ENCODE results near the gene IGSF22.

The IGSF22 gene

GRCh38 chr11:18713646-18714442 is 12.1 kb downstream of the IGSF22 start:
- DNase-seq (ENCODE audit: low spot score) = no peak

- no peak for DNase-seq (ENCODE audit: low spot score)
Measured at GRCh38 chr11:18710545-18710944, 15.4 kb downstream of the IGSF22 start.

- DNase-seq (ENCODE audit: low spot score) = no peak
Measured at GRCh38 chr11:18709414-18709813, 16.6 kb downstream of the IGSF22 start.

- no peak for DNase-seq (ENCODE audit: low spot score)
Measured at GRCh38 chr11:18707811-18708340, 18.1 kb downstream of the IGSF22 start.

GRCh38 chr11:18706330-18707243 is 19.4 kb downstream of the IGSF22 start:
- peak; percentile 57 for DNase-seq (ENCODE audit: low spot score)

- DNase-seq (ENCODE audit: low spot score) = no peak
Measured at GRCh38 chr11:18705651-18706281, 20.2 kb downstream of the IGSF22 start.

GRCh38 chr11:18704698-18705097 is 21.3 kb downstream of the IGSF22 start:
- peak; percentile 13 for DNase-seq (ENCODE audit: low spot score)

- DNase-seq (ENCODE audit: low spot score) = no peak
Measured at GRCh38 chr11:18704045-18704645, 21.8 kb downstream of the IGSF22 start.

- DNase-seq (ENCODE audit: low spot score) = no peak
Measured at GRCh38 chr11:18703001-18703763, 22.8 kb downstream of the IGSF22 start.

- no peak for DNase-seq (ENCODE audit: low spot score)
Measured at GRCh38 chr11:18701614-18702216, 24.3 kb downstream of the IGSF22 start.

- DNase-seq (ENCODE audit: low spot score) = no peak
Measured at GRCh38 chr11:18700872-18701271, 25.1 kb downstream of the IGSF22 start.

- DNase-seq (ENCODE audit: low spot score) = no peak
Measured at GRCh38 chr11:18700375-18700774, 25.6 kb downstream of the IGSF22 start.

GRCh38 chr11:18699848-18700261 is 26.1 kb downstream of the IGSF22 start:
- no peak for DNase-seq (ENCODE audit: low spot score)

- DNase-seq (ENCODE audit: low spot score) = no peak
Measured at GRCh38 chr11:18699269-18699596, 26.8 kb downstream of the IGSF22 start.

GRCh38 chr11:18698341-18699268 is 27.4 kb downstream of the IGSF22 start, which contains the start of gene TMEM86A:
TSS of gene TMEM86A (plus strand) at chr11:18698779. CDS start at chr11:18698887, 108 bp downstream.
- peak; percentile 90 for DNase-seq (ENCODE audit: low spot score)

GRCh38 chr11:18697576-18697975 is 28.4 kb downstream of the IGSF22 start:
- DNase-seq (ENCODE audit: low spot score) = no peak

- DNase-seq (ENCODE audit: low spot score) = no peak
Measured at GRCh38 chr11:18696638-18697225, 29.3 kb downstream of the IGSF22 start.

- DNase-seq (ENCODE audit: low spot score) = no peak
Measured at GRCh38 chr11:18692941-18693760, 32.8 kb downstream of the IGSF22 start.
